Lower lobe of right lung (tissue), 2 donors: Measurements from ENCODE around the gene GTF3A. TPM values are rescaled to one million over a fixed set of nuclear protein-coding genes. Genes with fewer than 3 reads are reported as not detected.

Source experiments
- ATAC-seq, 2 donors: fragments of 200-7000 bp; cut with Tn5 transposase; one replicate each; pipeline ENCODE4 v1.9.1; 2020 to 2022; ENCODE audit warnings: mild to moderate bottlenecking in 2 of 2, moderate library complexity in 2 of 2
- DNase-seq: peaks from one replicate; pipeline ENCODE4 v3.0.0-alpha.2; 2020
- H3K27ac ChIP-seq: fragments of 200-600 bp; one replicate; pipeline ENCODE4 v1.8.0; 2022
- H3K27me3 ChIP-seq: fragments of 200-600 bp; one replicate; pipeline ENCODE4 v1.8.0; 2022; ENCODE audit warnings: low read depth
- H3K36me3 ChIP-seq: fragments of 200-600 bp; one replicate; pipeline ENCODE4 v1.8.0; 2022; ENCODE audit warnings: mild to moderate bottlenecking
- H3K4me1 ChIP-seq: fragments of 200-600 bp; one replicate; pipeline ENCODE4 v1.8.0; 2022
- H3K4me3 ChIP-seq: fragments of 200-600 bp; one replicate; pipeline ENCODE4 v1.8.0; 2022; ENCODE audit warnings: mild to moderate bottlenecking
- H3K9me3 ChIP-seq: fragments of 200-600 bp; one replicate; pipeline ENCODE4 v1.8.0; 2022
- intact Hi-C: fragments of 100-400 bp; cut with DNase I; formaldehyde crosslinking; loops from one replicate; pipeline ENCODE4 v1.11.0; 2022
- total RNA-seq: library from RNA; stranded (reverse); fragmentation: NEBNext Ultra II Directional; extraction: Animal tissue kit (Norgen Biotek cat#: 25700); gene quantifications from one replicate; pipeline ENCODE4 v1.2.1, GENCODE V29; 2021
- TF ChIP-seq, protein P1 (sequence below): fragments of 200-600 bp; IDR thresholded peaks from one replicate; pipeline ENCODE4 v1.8.0; 2022; ENCODE audit warnings: antibody characterized with exemption, mild to moderate bottlenecking
- donor health status: DM: no; HTN: yes; CAD: no; lungs with severe emphysema.

The GTF3A gene
- total RNA-seq, 1 donor from 2014 or later = 83.0 TPM

GRCh38 chr13:27448308-27448707 lies 23.9 kb downstream of the GTF3A start:
- no peak overlapping the region for H3K4me3 ChIP-seq
- H3K27ac ChIP-seq = no peak overlapping the region
- H3K36me3 ChIP-seq = peaks cover 3% of the 10 kb centered on the region
- H3K4me1 ChIP-seq = peaks cover 41% of the 10 kb centered on the region
- TF ChIP-seq, protein P1, sequence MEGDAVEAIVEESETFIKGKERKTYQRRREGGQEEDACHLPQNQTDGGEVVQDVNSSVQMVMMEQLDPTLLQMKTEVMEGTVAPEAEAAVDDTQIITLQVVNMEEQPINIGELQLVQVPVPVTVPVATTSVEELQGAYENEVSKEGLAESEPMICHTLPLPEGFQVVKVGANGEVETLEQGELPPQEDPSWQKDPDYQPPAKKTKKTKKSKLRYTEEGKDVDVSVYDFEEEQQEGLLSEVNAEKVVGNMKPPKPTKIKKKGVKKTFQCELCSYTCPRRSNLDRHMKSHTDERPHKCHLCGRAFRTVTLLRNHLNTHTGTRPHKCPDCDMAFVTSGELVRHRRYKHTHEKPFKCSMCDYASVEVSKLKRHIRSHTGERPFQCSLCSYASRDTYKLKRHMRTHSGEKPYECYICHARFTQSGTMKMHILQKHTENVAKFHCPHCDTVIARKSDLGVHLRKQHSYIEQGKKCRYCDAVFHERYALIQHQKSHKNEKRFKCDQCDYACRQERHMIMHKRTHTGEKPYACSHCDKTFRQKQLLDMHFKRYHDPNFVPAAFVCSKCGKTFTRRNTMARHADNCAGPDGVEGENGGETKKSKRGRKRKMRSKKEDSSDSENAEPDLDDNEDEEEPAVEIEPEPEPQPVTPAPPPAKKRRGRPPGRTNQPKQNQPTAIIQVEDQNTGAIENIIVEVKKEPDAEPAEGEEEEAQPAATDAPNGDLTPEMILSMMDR = no peak
- H3K9me3 ChIP-seq = no peaks in the 10 kb centered on the region
- no peak for DNase-seq
- H3K27me3 ChIP-seq = no peaks in the 10 kb centered on the region
- intact Hi-C loops = no loop called here
- ATAC-seq = no peak

- Histone ChIP-seq H3K4me1 (peaks cover 41% of the 10 kb centered on the region), H3K9me3 (no peaks in the 10 kb centered on the region), H3K4me3 (peak overlapping the region; percentile 91), H3K36me3 (no peaks in the 10 kb centered on the region), H3K27me3 (no peaks in the 10 kb centered on the region), H3K27ac (peak overlapping the region; percentile 99)
- no peak for DNase-seq
- intact Hi-C loops = no loop called here
- TF ChIP-seq, protein P1 = no peak
- no peak for ATAC-seq
Measured at GRCh38 chr13:27449081-27449603, 24.7 kb downstream of the GTF3A start.

DNA sequence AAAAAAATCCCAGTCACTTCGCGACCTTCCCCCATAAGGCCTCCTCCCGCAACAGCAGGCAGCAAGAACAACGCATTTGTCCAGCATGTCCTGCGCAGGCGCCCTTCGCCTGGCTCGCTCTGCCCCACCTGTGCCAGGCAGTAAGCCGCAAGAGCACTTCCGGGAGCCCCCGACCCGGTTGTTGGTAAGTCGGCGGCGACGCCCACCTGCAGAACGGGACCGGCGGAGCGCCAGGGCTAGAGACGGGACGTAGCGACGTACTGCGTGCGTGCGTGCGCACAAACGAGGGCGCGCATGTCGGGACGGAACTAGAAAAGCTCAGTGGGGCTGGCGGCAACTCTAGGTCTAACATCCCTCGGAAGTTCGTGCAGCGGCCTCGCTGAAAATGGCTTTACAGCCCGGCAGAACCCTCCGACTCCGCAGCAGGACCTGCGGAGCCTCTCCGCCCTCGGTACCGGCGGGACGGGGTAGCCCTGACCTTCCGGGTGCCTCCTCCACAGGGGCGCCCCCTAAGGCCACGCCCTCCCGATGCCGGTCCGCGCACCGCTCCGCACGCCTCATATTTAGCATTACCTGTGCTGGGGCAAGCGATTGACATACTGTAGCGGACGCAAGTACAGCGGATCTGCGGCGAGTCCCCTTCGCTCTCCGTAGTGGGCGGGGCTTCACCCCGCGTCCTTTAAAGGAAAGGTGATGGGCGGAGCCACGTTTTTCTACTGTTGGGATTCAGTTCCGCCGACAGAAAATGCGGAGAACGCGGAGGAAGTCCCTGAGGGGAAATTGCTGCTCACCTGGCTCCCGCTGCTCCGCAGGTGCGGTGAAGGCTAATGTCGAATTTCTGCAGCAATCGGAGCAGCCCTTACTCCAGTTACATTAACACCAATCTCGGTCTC lies 25.8 kb downstream of the GTF3A start, which contains the start of gene MTIF3:
Gene MTIF3 (minus strand): TSS at position 629 of the 893 bp plus-strand sequence. CDS start 10,116 bp downstream, outside the sequence.
- Histone ChIP-seq H3K4me3 (peak within 1 kb of the TSS; percentile 91), H3K27me3 (no peaks in the 10 kb centered on the region), H3K4me1 (peaks cover 46% of the 10 kb centered on the region), H3K9me3 (no peaks in the 10 kb centered on the region), H3K27ac (peak within 1 kb of the TSS; percentile 99), H3K36me3 (no peaks in the 10 kb centered on the region)
- intact Hi-C loops = no loop called here
- DNase-seq (peak; percentile 97), ATAC-seq (peak; percentile 95 to 97)
- TF ChIP-seq, protein P1 = no peak

DNA sequence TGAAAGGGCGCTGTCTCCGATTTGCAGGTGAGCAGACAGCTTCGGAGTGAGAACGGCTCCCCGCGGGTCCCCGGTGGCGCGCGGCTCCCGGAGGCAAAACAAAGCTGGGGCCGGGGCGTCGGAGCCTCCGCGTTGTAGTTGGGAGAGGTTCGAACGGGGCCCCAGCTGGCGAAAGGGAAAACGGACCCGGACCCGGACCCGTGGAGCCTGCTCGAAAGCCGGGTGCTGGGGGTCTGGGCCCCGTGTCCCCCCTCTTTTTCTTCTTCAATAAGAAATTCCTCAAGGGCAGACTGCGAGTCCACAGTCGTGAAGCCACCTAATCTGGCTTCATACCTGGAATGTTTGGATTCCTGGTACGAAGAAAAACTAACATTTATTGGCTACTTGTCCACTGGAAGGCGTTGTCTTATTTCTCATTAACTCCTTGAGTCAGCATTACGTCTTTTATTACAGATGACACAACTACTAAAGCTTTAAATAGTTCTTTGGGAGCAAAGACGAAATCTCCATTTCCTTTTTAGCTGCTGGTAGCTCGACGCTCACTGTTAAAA lies 26.6 kb downstream of the GTF3A start:
- ATAC-seq (peak; percentile 33 to 52), DNase-seq (peak; percentile 68)
- H3K9me3 ChIP-seq = no peaks in the 10 kb centered on the region
- H3K4me3 ChIP-seq = peak overlapping the region; percentile 91
- no peaks in the 10 kb centered on the region for H3K36me3 ChIP-seq
- intact Hi-C loops = no loop called here
- TF ChIP-seq, protein P1 = no peak
- peaks cover 53% of the 10 kb centered on the region for H3K4me1 ChIP-seq
- H3K27me3 ChIP-seq = no peaks in the 10 kb centered on the region
- peak overlapping the region; percentile 99 for H3K27ac ChIP-seq

GRCh38 chr13:27455331-27455855 lies 31.0 kb downstream of the GTF3A start:
- no peak for ATAC-seq
- intact Hi-C loops = no loop called here
- Histone ChIP-seq H3K4me3 (peak overlapping the region; percentile 41), H3K9me3 (no peaks in the 10 kb centered on the region), H3K4me1 (peaks cover 20% of the 10 kb centered on the region), H3K27ac (peak overlapping the region; percentile 51), H3K27me3 (no peaks in the 10 kb centered on the region), H3K36me3 (no peaks in the 10 kb centered on the region)
- no peak for DNase-seq
- TF ChIP-seq, protein P1 = no peak
